NB4 (cell line): ENCODE measurements around the gene MAFF.
A peak's percentile ranks its signal among the peaks of the same experiment; 100 is the strongest.

ENCODE experiments used
- DNase-seq: peaks from one replicate; pipeline ENCODE4 v3.0.0; 2010; ENCODE audit warnings: low read depth
- H3K4me3 ChIP-seq: one replicate; pipeline ENCODE4 v1.5.1; 2011; ENCODE audit warnings: mild to moderate bottlenecking, low read depth, low read length, moderate library complexity
- CTCF ChIP-seq: IDR thresholded peaks from one replicate; pipeline ENCODE4 v1.5.1; 2012; ENCODE audit warnings: low read depth, low read length
- MAX ChIP-seq: IDR thresholded peaks from 2 replicates; pipeline ENCODE4 v1.6.1; 2011; ENCODE audit warnings: low read depth, low read length
- MYC ChIP-seq: IDR thresholded peaks from 2 replicates; pipeline ENCODE4 v1.6.1; 2011; ENCODE audit warnings: low read depth, low read length
- POLR2A ChIP-seq: IDR thresholded peaks from 2 replicates; pipeline ENCODE4 v1.6.1; 2011; ENCODE audit warnings: mild to moderate bottlenecking; ENCODE audit not compliant: insufficient read length; ENCODE audit errors: extremely low read depth

MAFF gene

GRCh38 chr22:38259370-38259769 lies 57.6 kb downstream of the MAFF start:
- TF ChIP-seq MYC (no peak), MAX (no peak), POLR2A (no peak), CTCF (no peak)
- H3K4me3 ChIP-seq = no peak overlapping the region

GRCh38 chr22:38260761-38261681 lies 59.2 kb downstream of the MAFF start:
- TF ChIP-seq POLR2A = no peak
- no peak for TF ChIP-seq MAX
- TF ChIP-seq CTCF = no peak
- no peak for TF ChIP-seq MYC
- H3K4me3 ChIP-seq = no peak overlapping the region
- DNase-seq = no peak

More at GRCh38 chr22:38259370-38259769, 57.6 kb downstream of the MAFF start:
- no peak for DNase-seq

GRCh38 chr22:38262051-38262795 lies 60.4 kb downstream of the MAFF start:
- DNase-seq = peak; percentile 59
- H3K4me3 ChIP-seq = no peak overlapping the region
- TF ChIP-seq CTCF (peak; percentile 72), MAX (no peak)

- H3K4me3 ChIP-seq = no peak overlapping the region
- TF ChIP-seq POLR2A (no peak), MAX (no peak), MYC (no peak), CTCF (no peak)
- peak; percentile 25 for DNase-seq
Observed at GRCh38 chr22:38264322-38264843, 62.6 kb downstream of the MAFF start.
